Mesenchymal stem cell (in vitro differentiated cells and primary cell): Measurements from ENCODE around the gene NAA15.

Experiments
- DNase-seq: peaks from one replicate; pipeline ENCODE4 v3.0.0-alpha.2; 2013
- H2AFZ ChIP-seq: one replicate; pipeline ENCODE4 v1.6.1; 2013; ENCODE audit warnings: low read depth, mild to moderate bottlenecking, control low read depth, inconsistent platforms, low read length, moderate library complexity
- H2AK5ac ChIP-seq: 2 replicates; pipeline ENCODE4 v1.6.1; 2013; ENCODE audit warnings: low read length, moderate library complexity, mild to moderate bottlenecking, inconsistent platforms; ENCODE audit not compliant: severe bottlenecking
- H2BK120ac ChIP-seq: one replicate; pipeline ENCODE4 v1.6.1; 2013; ENCODE audit warnings: low read depth, mild to moderate bottlenecking, inconsistent platforms, low read length, moderate library complexity
- H2BK12ac ChIP-seq, 2 experiments: one replicate each; pipeline ENCODE4 v1.6.1; 2013; ENCODE audit warnings: inconsistent platforms in 2 of 2, low read length in 2 of 2, mild to moderate bottlenecking in 2 of 2, moderate library complexity in 2 of 2, control low read depth in 1 of 2
- H2BK15ac ChIP-seq: one replicate; pipeline ENCODE4 v1.6.1; 2013; ENCODE audit warnings: mild to moderate bottlenecking, low read depth, inconsistent platforms; ENCODE audit not compliant: poor library complexity, severe bottlenecking
- H2BK5ac ChIP-seq: 2 replicates; pipeline ENCODE4 v1.6.1; 2013; ENCODE audit warnings: low read depth, mild to moderate bottlenecking, low read length, control low read depth, inconsistent platforms; ENCODE audit not compliant: poor library complexity, severe bottlenecking
- H3K14ac ChIP-seq, 2 experiments: one replicate each; pipeline ENCODE4 v1.6.1; 2013; ENCODE audit warnings: inconsistent platforms in 2 of 2, low read length in 2 of 2, control low read depth in 1 of 2, mild to moderate bottlenecking in 1 of 2, moderate library complexity in 1 of 2
- H3K18ac ChIP-seq, 2 experiments: one replicate each; pipeline ENCODE4 v1.6.1; 2013; ENCODE audit warnings: inconsistent platforms in 2 of 2, low read length in 2 of 2, control low read depth in 1 of 2, low read depth in 1 of 2, mild to moderate bottlenecking in 1 of 2
- H3K23ac ChIP-seq, 2 experiments: one replicate each; pipeline ENCODE4 v1.6.1; 2013; ENCODE audit warnings: inconsistent platforms in 2 of 2, low read length in 2 of 2, mild to moderate bottlenecking in 2 of 2, moderate library complexity in 2 of 2, control low read depth in 1 of 2
- H3K27ac ChIP-seq: 2 replicates; pipeline ENCODE4 v1.5.1; 2013; ENCODE audit warnings: mild to moderate bottlenecking, moderate library complexity, low read length, control low read depth, inconsistent platforms; ENCODE audit not compliant: poor library complexity, severe bottlenecking
- H3K27me3 ChIP-seq, 2 experiments: 2 replicates each; pipeline versions ENCODE4 v1.6.1 to v1.7.0; 2013; ENCODE audit warnings: low read length in 2 of 2, mild to moderate bottlenecking in 2 of 2, moderate library complexity in 2 of 2, control low read depth in 1 of 2, inconsistent platforms in 1 of 2; ENCODE audit not compliant: control insufficient read depth in 1 of 2, insufficient read depth in 1 of 2
- H3K36me3 ChIP-seq, 2 experiments: 2 replicates each; pipeline versions ENCODE4 v1.6.1 to v1.7.0; 2013; ENCODE audit warnings: low read length in 2 of 2, control low read depth in 1 of 2, inconsistent platforms in 1 of 2, low read depth in 1 of 2, mild to moderate bottlenecking in 1 of 2; ENCODE audit not compliant: insufficient read depth in 2 of 2, control insufficient read depth in 1 of 2
- H3K4ac ChIP-seq, 2 experiments: one replicate each; pipeline ENCODE4 v1.6.1; 2013; ENCODE audit warnings: inconsistent platforms in 2 of 2, low read length in 2 of 2, mild to moderate bottlenecking in 2 of 2, moderate library complexity in 2 of 2, control low read depth in 1 of 2, low read depth in 1 of 2
- H3K4me1 ChIP-seq: 2 replicates; pipeline ENCODE4 v1.6.1; 2013; ENCODE audit warnings: low read depth, low read length, control low read depth; ENCODE audit not compliant: control insufficient read depth, insufficient read depth
- H3K4me2 ChIP-seq: 2 replicates; pipeline ENCODE4 v1.6.1; 2013; ENCODE audit warnings: low read length, mild to moderate bottlenecking, inconsistent platforms; ENCODE audit not compliant: poor library complexity, severe bottlenecking
- H3K4me3 ChIP-seq, 2 experiments: 2 replicates each; pipeline versions ENCODE4 v1.5.1 to v1.7.0; 2013; ENCODE audit warnings: low read length in 2 of 2, mild to moderate bottlenecking in 2 of 2, control low read depth in 1 of 2, low read depth in 1 of 2; ENCODE audit not compliant: insufficient read depth in 1 of 2
- H3K79me1 ChIP-seq: replicated peaks from 2 replicates; pipeline ENCODE4 v1.6.1; 2013; ENCODE audit warnings: mild to moderate bottlenecking, control low read depth, low read length, inconsistent platforms; ENCODE audit not compliant: poor library complexity, severe bottlenecking
- H3K9ac ChIP-seq: 2 replicates; pipeline ENCODE4 v1.7.0; 2013; ENCODE audit warnings: mild to moderate bottlenecking, low read length, moderate library complexity
- H3K9me3 ChIP-seq: 2 replicates; pipeline ENCODE4 v1.7.0; 2013; ENCODE audit warnings: mild to moderate bottlenecking, low read length; ENCODE audit not compliant: control insufficient read depth
- H4K8ac ChIP-seq: one replicate; pipeline ENCODE4 v1.6.1; 2013; ENCODE audit warnings: inconsistent platforms, mild to moderate bottlenecking, low read length, moderate library complexity
- H4K91ac ChIP-seq: one replicate; pipeline ENCODE4 v1.6.1; 2013; ENCODE audit warnings: mild to moderate bottlenecking, low read length, inconsistent platforms
- WGBS: methylation state at CpG from one replicate; pipeline ENCODE4 v1.1.7; 2013; ENCODE audit warnings: mixed read lengths; 5-methylcytosine and 5-hydroxymethylcytosine counted together

Gene NAA15

GRCh38 chr4:139368998-139369397 is 67.7 kb downstream of the NAA15 start:
- no peak for DNase-seq
- Histone ChIP-seq H2AK5ac (no peak overlapping the region), H3K27ac (peak overlapping the region; percentile 49), H3K9me3 (no peaks in the 10 kb centered on the region), H2BK5ac (no peak overlapping the region), H3K9ac (no peak overlapping the region), H2AFZ (no peak overlapping the region), H3K4me1 (peaks cover 4% of the 10 kb centered on the region), H3K4ac (no peak overlapping the region), H3K4me2 (no peak overlapping the region), H3K14ac (no peak overlapping the region), H3K18ac (no peak overlapping the region), H2BK120ac (no peak overlapping the region), H4K8ac (no peak overlapping the region), H4K91ac (no peak overlapping the region), H3K79me1 (peaks cover 15% of the 10 kb centered on the region), H3K27me3 (no peaks in the 10 kb centered on the region), H3K4me3 (no peak overlapping the region), H2BK12ac (no peak overlapping the region), H3K36me3 (peaks cover 11 to 62% of the 10 kb centered on the region in 2 experiments), H2BK15ac (no peak overlapping the region), H3K23ac (no peak overlapping the region)
- 86% methylated on average over 1 of the region's 1 CpG for WGBS

- Histone ChIP-seq H3K27me3 (no peaks in the 10 kb centered on the region), H3K18ac (no peak overlapping the region), H3K27ac (no peak overlapping the region), H2AFZ (no peak overlapping the region), H2BK15ac (no peak overlapping the region), H2BK5ac (no peak overlapping the region), H2BK120ac (no peak overlapping the region), H3K4ac (no peak overlapping the region), H3K23ac (no peak overlapping the region), H2AK5ac (no peak overlapping the region), H3K79me1 (peaks cover 16% of the 10 kb centered on the region), H3K14ac (no peak overlapping the region), H3K36me3 (peaks cover 3 to 83% of the 10 kb centered on the region in 2 experiments), H3K9me3 (no peaks in the 10 kb centered on the region), H4K91ac (no peak overlapping the region), H2BK12ac (no peak overlapping the region), H3K4me3 (no peak overlapping the region), H3K4me1 (no peaks in the 10 kb centered on the region), H4K8ac (no peak overlapping the region), H3K9ac (no peak overlapping the region), H3K4me2 (no peak overlapping the region)
- no peak for DNase-seq
- no CpG with 5 or more reads among the region's 1 CpG for WGBS
These were observed 72.9 kb downstream of the NAA15 start for GRCh38 chr4:139374251-139374650.

GRCh38 chr4:139386421-139386820 is 85.1 kb downstream of the NAA15 start:
- Histone ChIP-seq H3K9ac (no peak overlapping the region), H3K18ac (no peak overlapping the region), H2BK15ac (no peak overlapping the region), H3K27ac (no peak overlapping the region), H4K8ac (no peak overlapping the region), H3K9me3 (no peaks in the 10 kb centered on the region), H3K23ac (no peak overlapping the region), H3K4ac (no peak overlapping the region), H4K91ac (no peak overlapping the region), H3K27me3 (no peaks in the 10 kb centered on the region), H3K4me1 (no peaks in the 10 kb centered on the region), H3K36me3 (peaks cover 8 to 76% of the 10 kb centered on the region in 2 experiments), H2AK5ac (no peak overlapping the region), H2AFZ (no peak overlapping the region), H2BK5ac (no peak overlapping the region), H2BK120ac (no peak overlapping the region), H3K4me3 (no peak overlapping the region), H3K4me2 (no peak overlapping the region), H3K14ac (no peak overlapping the region), H3K79me1 (peaks cover 3% of the 10 kb centered on the region), H2BK12ac (no peak overlapping the region)
- DNase-seq = no peak
- WGBS = 98% methylated on average over 3 of the region's 4 CpGs

- no peak overlapping the region for H3K18ac ChIP-seq
- H3K27ac ChIP-seq = no peak overlapping the region
- H3K4me2 ChIP-seq = no peak overlapping the region
- peaks cover 12 to 83% of the 10 kb centered on the region in 2 experiments for H3K36me3 ChIP-seq
- no peak overlapping the region for H3K9ac ChIP-seq
- no peak overlapping the region for H2BK12ac ChIP-seq
- H3K27me3 ChIP-seq = no peaks in the 10 kb centered on the region
- H2AFZ ChIP-seq = no peak overlapping the region
- H3K4ac ChIP-seq = no peak overlapping the region
- H2AK5ac ChIP-seq = no peak overlapping the region
- H2BK120ac ChIP-seq = no peak overlapping the region
- no peak overlapping the region for H2BK5ac ChIP-seq
- no peak overlapping the region for H3K23ac ChIP-seq
- H3K9me3 ChIP-seq = no peaks in the 10 kb centered on the region
- H4K8ac ChIP-seq = no peak overlapping the region
- H3K79me1 ChIP-seq = peaks cover 3% of the 10 kb centered on the region
- no peak overlapping the region for H4K91ac ChIP-seq
- no peak overlapping the region for H3K14ac ChIP-seq
- no peak overlapping the region for H2BK15ac ChIP-seq
- no peak for DNase-seq
- no peaks in the 10 kb centered on the region for H3K4me1 ChIP-seq
- H3K4me3 ChIP-seq = no peak overlapping the region
These were observed 87.8 kb downstream of the NAA15 start for GRCh38 chr4:139389102-139389501.
